Measurements from ENCODE around the gene RASD2.

Gene RASD2

GRCh38 chr22:35560366-35560765, 19.7 kb downstream of the RASD2 start:
- no peak for DNase-seq (ENCODE audit: low spot score)

GRCh38 chr22:35560824-35561223, 20.2 kb downstream of the RASD2 start:
- no peak for DNase-seq (ENCODE audit: low spot score)

GRCh38 chr22:35561796-35562526, 21.3 kb downstream of the RASD2 start:
- no peak for DNase-seq (ENCODE audit: low spot score)

DNA sequence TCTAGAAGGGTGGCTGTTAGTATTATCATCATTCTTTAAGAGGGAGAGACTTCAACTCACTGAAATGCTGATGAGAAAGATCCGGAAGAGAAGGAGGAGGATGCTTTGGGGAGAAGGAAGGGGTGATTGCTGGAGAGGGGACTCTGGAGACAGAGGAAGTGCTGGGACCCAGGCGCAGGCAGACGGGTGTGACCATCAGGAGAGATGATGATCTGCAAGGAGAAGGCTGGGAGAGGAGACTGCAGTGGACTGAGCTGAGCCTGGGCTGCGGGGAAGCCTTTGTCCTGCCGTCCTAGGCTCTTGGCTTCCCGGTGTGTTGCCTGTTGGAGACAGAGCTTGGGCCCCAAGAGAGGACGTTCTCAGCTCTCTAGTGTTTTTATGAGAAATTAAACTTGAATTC, 22.6 kb downstream of the RASD2 start:
- no peak for DNase-seq (ENCODE audit: low spot score)

DNA sequence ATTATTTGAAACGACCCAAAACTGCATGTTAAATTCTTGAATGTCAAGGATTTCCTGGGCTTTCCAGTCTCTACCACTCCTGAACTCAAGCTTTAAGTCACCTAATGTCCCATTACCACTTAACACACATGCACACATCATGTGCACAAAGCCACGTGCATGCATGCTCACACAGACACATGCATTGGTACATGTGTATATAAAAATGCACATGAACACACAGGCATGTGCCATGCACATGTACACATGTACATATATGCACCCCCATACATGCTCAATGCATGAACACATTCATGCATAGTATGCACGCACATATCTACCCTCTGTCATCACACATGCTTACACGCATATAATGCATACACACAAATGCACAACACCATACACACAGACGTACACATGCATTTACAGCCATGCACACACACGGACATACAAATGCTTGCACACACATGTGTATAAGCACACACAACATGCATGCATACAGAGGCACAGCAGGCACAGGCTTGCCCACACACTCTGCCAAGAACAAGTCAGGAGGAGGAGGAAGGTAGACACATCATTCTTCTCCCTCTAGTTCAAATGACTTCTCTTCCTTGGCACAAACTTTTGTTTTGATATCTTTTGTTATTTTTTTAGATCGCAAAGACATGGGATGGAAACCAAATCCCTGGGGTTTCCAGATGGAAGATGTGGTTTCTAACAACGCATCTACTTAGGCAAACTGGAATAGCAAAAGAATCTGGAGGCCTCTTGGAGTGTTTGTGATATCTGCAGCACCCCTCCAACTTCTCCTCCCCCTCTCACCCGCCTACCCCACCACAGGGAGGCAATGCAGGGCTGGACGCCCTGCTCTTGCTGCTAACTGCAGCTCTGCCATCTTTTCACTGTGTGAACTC, 24.6 kb downstream of the RASD2 start:
- DNase-seq (ENCODE audit: low spot score) = no peak

- DNase-seq (ENCODE audit: low spot score) = no peak
These were observed 26.9 kb downstream of the RASD2 start for GRCh38 chr22:35567351-35568141.

- DNase-seq (ENCODE audit: low spot score) = no peak
These were observed 28.4 kb downstream of the RASD2 start for GRCh38 chr22:35568751-35569739.

DNA sequence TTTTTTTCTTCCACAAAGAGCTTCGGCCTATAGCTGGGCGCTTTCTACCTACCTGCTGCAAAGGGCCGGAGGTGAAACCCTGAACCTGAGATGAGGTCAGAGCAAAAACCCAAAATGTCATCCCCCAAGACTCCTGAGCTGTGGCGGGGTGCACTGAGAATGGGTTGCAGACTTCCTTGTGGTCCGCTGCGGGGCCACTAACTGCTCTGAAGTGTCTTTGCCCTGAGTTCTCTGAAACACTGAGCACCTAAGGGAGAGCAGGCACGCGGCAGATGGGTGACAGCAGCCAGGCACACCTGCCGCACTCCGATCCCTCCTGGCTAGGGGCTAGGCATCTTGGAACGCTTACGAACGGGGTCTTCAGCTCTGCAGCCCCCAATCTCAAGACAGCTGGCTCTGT, 29.3 kb downstream of the RASD2 start:
- DNase-seq (ENCODE audit: low spot score) = no peak

DNA sequence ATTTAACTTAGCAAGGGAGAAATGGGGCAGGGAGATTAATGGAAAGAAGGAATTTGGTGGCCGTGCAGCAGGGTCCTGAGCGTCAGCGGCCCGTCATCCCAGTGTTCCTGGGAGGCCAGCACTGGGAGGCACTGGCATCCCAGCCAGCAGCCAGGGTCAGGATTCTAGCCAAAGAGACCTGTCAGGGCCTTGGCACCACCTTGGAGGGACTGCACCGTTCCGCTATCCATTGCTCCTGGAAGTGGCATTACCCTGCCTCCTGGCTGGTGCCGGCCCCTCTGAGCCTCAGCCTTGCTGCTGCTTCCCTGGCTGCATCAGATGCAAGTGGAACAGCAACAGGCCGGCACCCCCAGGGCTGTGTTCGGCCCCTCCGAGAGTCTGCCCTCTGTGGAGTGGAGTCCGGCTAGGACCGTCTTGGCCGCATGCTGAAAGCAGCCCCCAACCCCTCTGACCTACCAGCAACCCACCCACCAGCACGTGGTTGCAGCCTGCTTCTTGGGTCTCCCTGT, 30.1 kb downstream of the RASD2 start:
- no peak for DNase-seq (ENCODE audit: low spot score)

DNA sequence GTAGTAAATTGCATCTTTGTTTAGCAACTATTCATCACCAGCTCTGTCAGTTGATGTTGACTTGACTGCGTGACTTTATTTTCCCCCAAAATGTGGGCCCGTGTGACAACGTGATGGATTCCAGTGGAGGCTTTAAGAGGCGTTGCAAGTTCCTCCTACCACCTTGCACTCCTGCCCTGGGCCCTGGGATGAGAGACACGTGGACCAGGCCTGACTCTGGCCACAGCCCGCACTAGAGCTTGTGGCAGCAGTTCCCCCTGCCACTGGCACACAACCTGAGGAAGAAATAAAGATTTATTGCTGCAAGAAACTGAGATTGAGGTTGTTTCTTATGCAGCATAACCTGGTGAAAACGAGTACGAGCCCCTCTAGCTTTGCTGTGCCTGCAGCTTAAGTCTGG, 31.9 kb downstream of the RASD2 start:
- DNase-seq (ENCODE audit: low spot score) = no peak

- no peak for DNase-seq (ENCODE audit: low spot score)
These were observed 34.6 kb downstream of the RASD2 start for GRCh38 chr22:35575116-35575748.

DNA sequence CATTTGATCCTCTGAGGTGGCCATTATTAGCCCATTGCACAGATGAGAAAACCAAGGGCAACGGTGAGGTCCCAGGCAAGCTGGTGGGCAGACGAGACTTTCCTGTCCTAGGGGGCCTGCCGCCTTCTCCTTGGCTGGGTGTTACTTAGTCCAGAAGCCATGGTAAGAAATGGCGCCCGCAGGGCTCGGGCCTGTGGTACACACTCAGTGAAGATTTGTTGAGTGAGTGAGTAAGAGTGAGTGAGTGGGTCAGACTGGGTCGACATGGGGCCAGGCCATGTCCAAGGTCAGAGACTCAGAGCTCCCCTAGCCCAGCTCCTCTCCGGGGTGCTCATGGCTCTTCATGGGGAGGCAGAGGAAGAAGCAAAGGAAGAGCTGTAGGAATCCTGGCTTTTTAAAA, 36.0 kb downstream of the RASD2 start:
- DNase-seq (ENCODE audit: low spot score) = no peak

DNA sequence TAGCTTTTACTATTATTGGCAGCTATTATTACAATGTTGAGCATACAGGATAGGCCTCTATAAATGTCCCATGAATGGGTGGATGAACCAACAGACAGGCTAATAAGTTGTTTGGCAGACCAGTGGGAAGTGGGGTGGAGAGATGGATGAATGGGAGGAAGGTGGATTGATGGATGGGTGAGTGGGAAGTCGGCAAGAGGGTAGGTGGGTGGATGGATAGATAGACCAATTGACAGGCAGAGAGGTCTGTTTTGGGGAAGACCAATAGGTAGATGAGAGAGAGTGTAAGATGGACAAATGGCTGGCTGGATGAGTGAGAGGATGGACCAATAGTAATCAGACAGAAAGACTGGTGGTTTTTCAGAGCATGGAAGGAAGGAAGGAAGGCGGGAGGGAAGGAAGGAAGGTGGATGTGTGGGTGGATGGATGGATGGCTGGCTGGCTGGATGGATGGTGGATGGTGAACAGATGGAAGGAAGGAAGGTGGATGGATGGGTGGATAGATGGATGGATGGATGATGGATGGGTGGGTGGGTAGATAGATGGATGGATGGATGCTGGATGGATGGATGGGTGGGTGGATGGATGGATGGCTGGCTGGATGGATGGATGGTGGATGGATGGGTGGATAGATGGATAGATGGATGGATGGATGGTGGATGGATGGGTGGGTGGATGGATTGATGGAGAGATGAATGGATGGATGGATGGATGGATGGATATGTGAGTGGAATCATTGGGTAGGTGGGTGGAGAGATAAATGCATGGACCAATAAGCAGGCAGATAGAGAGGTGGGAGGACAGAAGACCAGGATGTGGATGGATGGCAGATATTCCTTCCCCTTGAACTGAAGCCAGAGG, 37.4 kb downstream of the RASD2 start:
- no peak for DNase-seq (ENCODE audit: low spot score)

- DNase-seq (ENCODE audit: low spot score) = no peak
These were observed 38.4 kb downstream of the RASD2 start for GRCh38 chr22:35578836-35579575.

GRCh38 chr22:35580351-35581022, 39.9 kb downstream of the RASD2 start:
- no peak for DNase-seq (ENCODE audit: low spot score)

DNA sequence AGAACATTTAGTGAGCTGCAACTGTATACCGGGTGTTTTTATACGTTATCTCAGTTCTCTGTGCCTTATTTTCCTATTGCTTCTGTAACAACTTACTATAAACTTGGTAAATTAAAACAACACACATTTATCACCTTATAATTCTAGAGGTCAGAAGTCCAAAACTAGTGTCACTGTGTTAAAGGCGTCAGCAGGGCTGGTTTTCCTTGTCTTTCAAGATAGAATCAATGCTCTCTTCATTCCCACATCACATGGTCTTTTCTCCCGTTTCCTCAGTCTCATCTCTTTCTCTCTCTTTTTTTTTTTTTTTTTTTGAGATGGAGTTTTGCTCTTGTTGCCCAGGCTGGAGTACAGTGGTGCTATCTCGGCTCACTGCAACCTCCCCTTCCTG, 40.4 kb downstream of the RASD2 start:
- no peak for DNase-seq (ENCODE audit: low spot score)

GRCh38 chr22:35582218-35582860, 41.7 kb downstream of the RASD2 start:
- DNase-seq (ENCODE audit: low spot score) = no peak

All from CD4-positive, alpha-beta T cell treated with Interleukin-6 at 100 ng/mL for 8 hours (primary cell).